Common myeloid progenitor, CD34-positive (primary cell): ENCODE measurements around the gene ZSCAN21.
A peak's percentile ranks its signal among the peaks of the same experiment; 100 is the strongest.

ENCODE experiments used
- CTCF ChIA-PET: fragments of 350-600 bp; sonication (Branson Sonifier 250); formaldehyde crosslinking; loops from one replicate; lab custom pipeline; 2021; ENCODE audit warnings: antibody characterized with exemption; lab: Charles Lee
- POLR2A ChIA-PET: fragments of 350-600 bp; sonication (Branson Sonifier 250); formaldehyde crosslinking; loops from one replicate; lab custom pipeline; 2021; ENCODE audit warnings: antibody characterized with exemption; lab: Charles Lee
- DNase-seq, 3 donors: peaks; one replicate each; pipeline versions ENCODE4 v3.0.0 to v3.0.0-alpha.2; 2013
- H3K27ac ChIP-seq, 2 experiments: 1 replicate in 1 of 2; 2 replicates in 1 of 2; pipeline ENCODE4 v1.7.0; 2013; ENCODE audit warnings: inconsistent platforms in 2 of 2, low read length in 2 of 2, mild to moderate bottlenecking in 2 of 2, low read depth in 1 of 2, moderate library complexity in 1 of 2; ENCODE audit not compliant: severe bottlenecking in 2 of 2, insufficient read depth in 1 of 2, poor library complexity in 1 of 2
- H3K27me3 ChIP-seq, 5 experiments: replicated peaks in 2 of 5; 1 replicate in 3 of 5; 2 replicates in 2 of 5; pipeline versions ENCODE4 v1.6.1 to v1.7.0; 2013; ENCODE audit warnings: low read length in 4 of 5, mild to moderate bottlenecking in 2 of 5, moderate library complexity in 2 of 5, inconsistent platforms in 1 of 5; ENCODE audit not compliant: insufficient read depth in 5 of 5, control insufficient read depth in 4 of 5
- H3K36me3 ChIP-seq, 4 experiments: 1 replicate in 2 of 4; 2 replicates in 2 of 4; pipeline versions ENCODE4 v1.6.1 to v1.7.0; 2013; ENCODE audit warnings: low read length in 3 of 4, control low read depth in 1 of 4, mild to moderate bottlenecking in 1 of 4; ENCODE audit not compliant: control insufficient read depth in 4 of 4, insufficient read depth in 4 of 4
- H3K4me1 ChIP-seq, 4 experiments: 1 replicate in 3 of 4; 2 replicates in 1 of 4; pipeline versions ENCODE4 v1.6.1 to v1.7.1; 2013; ENCODE audit warnings: low read length in 3 of 4, mild to moderate bottlenecking in 3 of 4, control low read depth in 1 of 4, inconsistent platforms in 1 of 4, moderate library complexity in 1 of 4; ENCODE audit not compliant: control insufficient read depth in 4 of 4, insufficient read depth in 4 of 4; ENCODE audit errors: control extremely low read depth in 1 of 4
- H3K4me3 ChIP-seq, 7 experiments: 1 replicate in 4 of 7; 2 replicates in 3 of 7; pipeline versions ENCODE4 v1.5.1 to v1.7.0; 2013; ENCODE audit warnings: mild to moderate bottlenecking in 7 of 7, low read length in 6 of 7, moderate library complexity in 6 of 7, inconsistent platforms in 2 of 7, low read depth in 2 of 7, control low read depth in 1 of 7; ENCODE audit not compliant: insufficient read depth in 4 of 7, control insufficient read depth in 1 of 7; ENCODE audit errors: extremely low read depth in 1 of 7
- H3K9me3 ChIP-seq, 5 experiments: 1 replicate in 4 of 5; 2 replicates in 1 of 5; pipeline versions ENCODE4 v1.6.1 to v1.7.1; 2013; ENCODE audit warnings: low read length in 4 of 5, mild to moderate bottlenecking in 2 of 5, inconsistent platforms in 1 of 5, low read depth in 1 of 5, moderate library complexity in 1 of 5; ENCODE audit not compliant: control insufficient read depth in 4 of 5, insufficient read depth in 2 of 5; ENCODE audit errors: control extremely low read depth in 1 of 5
- WGBS: methylation state at CpG from one replicate; pipeline ENCODE4 v1.1.5; 2013; ENCODE audit not compliant: insufficient coverage; 5-methylcytosine and 5-hydroxymethylcytosine counted together

Gene ZSCAN21

GRCh38 chr7:100017300-100017699 is 32.3 kb upstream of the ZSCAN21 start:
- no peak for DNase-seq
- H3K27me3 ChIP-seq: no peaks in the 10 kb centered on the region
- peaks cover 4 to 49% (median 22%) of the 10 kb centered on the region in 4 experiments for H3K4me1 ChIP-seq
- no peak overlapping the region for H3K27ac ChIP-seq
- peaks cover 3 to 15% (median 8%) of the 10 kb centered on the region in 4 experiments for H3K36me3 ChIP-seq
- ChIA-PET POLR2A (interaction anchor here (0.6 kb wide), 1 partner anchor 19 kb away, joined by 3 read pairs; no protein-coding TSS in a partner anchor), CTCF (interaction anchor here (0.9 to 6.4 kb wide), 10 partner anchors 12 to 104 kb away, joined by 3 to 46 read pairs (median 6); partner anchors contain the start of gene ZSCAN21)
- WGBS: 97% methylated on average over 10 of the region's 11 CpGs
- peak overlapping the region in 2 of 7 experiments; percentile 7 to 8 for H3K4me3 ChIP-seq
- H3K9me3 ChIP-seq: no peaks in the 10 kb centered on the region

- Histone ChIP-seq H3K4me3 (no peak overlapping the region), H3K4me1 (peaks cover 4 to 46% (median 22%) of the 10 kb centered on the region in 4 experiments)
- CTCF ChIA-PET: interaction anchor here (0.9 to 6.4 kb wide), 5 partner anchors 10 to 40 kb away, joined by 3 to 46 read pairs (median 3); partner anchors contain the start of gene ZSCAN21
Measured at GRCh38 chr7:100017875-100018274, 31.7 kb upstream of the ZSCAN21 start.

GRCh38 chr7:100019908-100020307 is 29.7 kb upstream of the ZSCAN21 start:
- Histone ChIP-seq H3K36me3 (peaks cover 16 to 39% (median 28%) of the 10 kb centered on the region in 4 experiments), H3K27me3 (no peaks in the 10 kb centered on the region), H3K27ac (peak overlapping the region in 1 of 2 experiments; percentile 29), H3K4me1 (peaks cover 4 to 38% (median 21%) of the 10 kb centered on the region in 4 experiments), H3K4me3 (no peak overlapping the region), H3K9me3 (no peaks in the 10 kb centered on the region)
- no peak for DNase-seq
- ChIA-PET POLR2A (interaction anchor here (1.4 kb wide), 1 partner anchor 9 kb away, joined by 4 read pairs; no protein-coding TSS in a partner anchor), CTCF (interaction anchor here (0.6 to 3.7 kb wide), 9 partner anchors 9 to 690 kb away, joined by 3 to 16 read pairs (median 4); no protein-coding TSS in a partner anchor)
- 89% methylated on average over 4 of the region's 7 CpGs for whole genome bisulfite sequencing

More at GRCh38 chr7:100017875-100018274, 31.7 kb upstream of the ZSCAN21 start:
- H3K9me3 ChIP-seq: no peaks in the 10 kb centered on the region
- POLR2A ChIA-PET: interaction anchor here (0.6 kb wide), 1 partner anchor 20 kb away, joined by 3 read pairs; no protein-coding TSS in a partner anchor
- WGBS: 100% methylated on average over 3 of the region's 5 CpGs
- H3K36me3 ChIP-seq: peaks cover 3 to 21% (median 13%) of the 10 kb centered on the region in 4 experiments
- no peak overlapping the region for H3K27ac ChIP-seq
- DNase-seq: no peak
- H3K27me3 ChIP-seq: no peaks in the 10 kb centered on the region

- DNase-seq: peak in 2 of 3 donors; percentile 34 to 43
- H3K9me3 ChIP-seq: no peaks in the 10 kb centered on the region
- peaks cover 18 to 45% (median 35%) of the 10 kb centered on the region in 4 experiments for H3K36me3 ChIP-seq
- POLR2A ChIA-PET: interaction anchor here (0.6 to 1.9 kb wide), 5 partner anchors 18 to 462 kb away, joined by 3 to 5 read pairs (median 4); partner anchors contain the start of gene TRIM4
- no CpG with 5 or more reads among the region's 3 CpGs for WGBS
- no peak overlapping the region for H3K27ac ChIP-seq
- H3K4me1 ChIP-seq: peaks cover 4 to 30% (median 17%) of the 10 kb centered on the region in 4 experiments
- H3K27me3 ChIP-seq: no peaks in the 10 kb centered on the region
- CTCF ChIA-PET: interaction anchor here (1.0 to 3.7 kb wide), 15 partner anchors 12 to 108 kb away, joined by 3 to 16 read pairs (median 5); partner anchors contain the start of gene TRIM4
- H3K4me3 ChIP-seq: no peak overlapping the region
Measured at GRCh38 chr7:100021297-100021696, 28.3 kb upstream of the ZSCAN21 start.

GRCh38 chr7:100022621-100023020 is 27.0 kb upstream of the ZSCAN21 start:
- H3K27me3 ChIP-seq: no peaks in the 10 kb centered on the region
- peak overlapping the region in 1 of 2 experiments; percentile 39 for H3K27ac ChIP-seq
- ChIA-PET POLR2A (interaction anchor here (1.9 kb wide), 1 partner anchor 19 kb away, joined by 4 read pairs; no protein-coding TSS in a partner anchor), CTCF (interaction anchor here (1.0 to 2.5 kb wide), 11 partner anchors 8 to 104 kb away, joined by 3 to 8 read pairs (median 3); partner anchors contain the start of gene TRIM4)
- WGBS: 82% methylated on average over 4 of the region's 5 CpGs
- H3K36me3 ChIP-seq: peaks cover 20 to 55% (median 37%) of the 10 kb centered on the region in 4 experiments
- no peak for DNase-seq
- H3K4me3 ChIP-seq: no peak overlapping the region
- no peaks in the 10 kb centered on the region for H3K9me3 ChIP-seq
- H3K4me1 ChIP-seq: peaks cover 0 to 18% (median 6%) of the 10 kb centered on the region in 4 experiments

GRCh38 chr7:100023526-100023925 is 26.0 kb upstream of the ZSCAN21 start:
- Histone ChIP-seq H3K27ac (no peak overlapping the region), H3K4me3 (no peak overlapping the region), H3K9me3 (no peaks in the 10 kb centered on the region), H3K36me3 (peaks cover 23 to 62% (median 38%) of the 10 kb centered on the region in 4 experiments), H3K4me1 (peaks cover 0 to 14% (median 5%) of the 10 kb centered on the region in 4 experiments), H3K27me3 (no peaks in the 10 kb centered on the region)
- CTCF ChIA-PET: interaction anchor here (1.1 to 2.5 kb wide), 4 partner anchors 12 to 30 kb away, joined by 3 to 8 read pairs (median 3); no protein-coding TSS in a partner anchor
- DNase-seq: no peak
- POLR2A ChIA-PET: no interaction called here
- 99% methylated on average over 12 of the region's 12 CpGs for WGBS
